ENCODE results near the gene LBP.

The LBP gene

GRCh38 chr20:38308047-38308438 is 38.2 kb upstream of the LBP start:
- TF ChIP-seq CTCF (IDR thresholded peaks at IDR 0.05; ENCODE audit: low read length) = no peak
- Histone ChIP-seq H3K27me3 (ENCODE audit: insufficient read depth, low read length) (no peaks in the 10 kb centered on the region), H3K4me3 (ENCODE audit: low read depth, low read length, poor library complexity, severe bottlenecking) (no peak overlapping the region), H3K79me2 (ENCODE audit: insufficient read depth, low read length) (no peaks in the 10 kb centered on the region), H3K9me2 (ENCODE audit: low read depth, low read length) (no peaks in the 10 kb centered on the region), H3K9me3 (ENCODE audit: low read length) (no peaks in the 10 kb centered on the region), H2AFZ (ENCODE audit: low read length) (no peak overlapping the region), H3K4me1 (ENCODE audit: insufficient read depth, low read length, severe bottlenecking) (no peaks in the 10 kb centered on the region), H3K27ac (ENCODE audit: low read depth, low read length, poor library complexity, severe bottlenecking) (no peak overlapping the region), H3K9ac (ENCODE audit: low read length) (no peak overlapping the region), H3K36me3 (ENCODE audit: insufficient read depth, low read length) (no peaks in the 10 kb centered on the region), H4K20me1 (ENCODE audit: insufficient read depth, low read length) (no peaks in the 10 kb centered on the region), H3F3A (ENCODE audit: insufficient read depth, low read length) (no peaks in the 10 kb centered on the region), H3K4me2 (ENCODE audit: low read length) (no peak overlapping the region)

GRCh38 chr20:38308447-38308846 is 37.8 kb upstream of the LBP start:
- Histone ChIP-seq H3K36me3 (ENCODE audit: insufficient read depth, low read length) (no peaks in the 10 kb centered on the region), H3K4me3 (ENCODE audit: low read depth, low read length, poor library complexity, severe bottlenecking) (no peak overlapping the region), H3F3A (ENCODE audit: insufficient read depth, low read length) (no peaks in the 10 kb centered on the region), H3K4me2 (ENCODE audit: low read length) (no peak overlapping the region), H3K9me3 (ENCODE audit: low read length) (no peaks in the 10 kb centered on the region), H3K27me3 (ENCODE audit: insufficient read depth, low read length) (no peaks in the 10 kb centered on the region), H3K79me2 (ENCODE audit: insufficient read depth, low read length) (no peaks in the 10 kb centered on the region), H3K9ac (ENCODE audit: low read length) (no peak overlapping the region), H3K4me1 (ENCODE audit: insufficient read depth, low read length, severe bottlenecking) (no peaks in the 10 kb centered on the region), H3K9me2 (ENCODE audit: low read depth, low read length) (no peaks in the 10 kb centered on the region), H3K27ac (ENCODE audit: low read depth, low read length, poor library complexity, severe bottlenecking) (no peak overlapping the region), H2AFZ (ENCODE audit: low read length) (no peak overlapping the region), H4K20me1 (ENCODE audit: insufficient read depth, low read length) (no peaks in the 10 kb centered on the region)
- TF ChIP-seq EZH2 (IDR thresholded peaks at IDR 0.05; ENCODE audit: borderline replicate concordance, low read length) (no peak), CTCF (IDR thresholded peaks at IDR 0.05; ENCODE audit: low read length) (no peak)

- H3K9me2 ChIP-seq (ENCODE audit: low read depth, low read length) = no peaks in the 10 kb centered on the region
- no peak overlapping the region for H3K27ac ChIP-seq (ENCODE audit: low read depth, low read length, poor library complexity, severe bottlenecking)
- H3F3A ChIP-seq (ENCODE audit: insufficient read depth, low read length) = no peaks in the 10 kb centered on the region
- no peaks in the 10 kb centered on the region for H3K79me2 ChIP-seq (ENCODE audit: insufficient read depth, low read length)
- TF ChIP-seq EZH2 (IDR thresholded peaks at IDR 0.05; ENCODE audit: borderline replicate concordance, low read length) = no peak
- no peak for TF ChIP-seq CTCF (IDR thresholded peaks at IDR 0.05; ENCODE audit: low read length)
- H2AFZ ChIP-seq (ENCODE audit: low read length) = no peak overlapping the region
- no peak overlapping the region for H3K4me2 ChIP-seq (ENCODE audit: low read length)
- no peaks in the 10 kb centered on the region for H3K36me3 ChIP-seq (ENCODE audit: insufficient read depth, low read length)
- no peaks in the 10 kb centered on the region for H4K20me1 ChIP-seq (ENCODE audit: insufficient read depth, low read length)
- no peaks in the 10 kb centered on the region for H3K27me3 ChIP-seq (ENCODE audit: insufficient read depth, low read length)
- H3K9ac ChIP-seq (ENCODE audit: low read length) = no peak overlapping the region
- H3K4me1 ChIP-seq (ENCODE audit: insufficient read depth, low read length, severe bottlenecking) = no peaks in the 10 kb centered on the region
- no peaks in the 10 kb centered on the region for H3K9me3 ChIP-seq (ENCODE audit: low read length)
- no peak overlapping the region for H3K4me3 ChIP-seq (ENCODE audit: low read depth, low read length, poor library complexity, severe bottlenecking)
These were observed 35.2 kb upstream of the LBP start for GRCh38 chr20:38311091-38311490.

Data from OCI-LY1 (cell line).